22Rv1 (cell line): Measurements from ENCODE around the gene TK1.

Experiments
- ZFX ChIP-seq: fragments of 450-650 bp; IDR thresholded peaks from 2 replicates; pipeline ENCODE4 v1.6.1; 2017; ENCODE audit warnings: antibody characterized with exemption, borderline replicate concordance
- TF ChIP-seq, protein P1 (sequence below): fragments of 450-650 bp; IDR thresholded peaks from 2 replicates; pipeline ENCODE4 v1.5.1; 2017; ENCODE audit warnings: mild to moderate bottlenecking

- TF ChIP-seq, protein P1, sequence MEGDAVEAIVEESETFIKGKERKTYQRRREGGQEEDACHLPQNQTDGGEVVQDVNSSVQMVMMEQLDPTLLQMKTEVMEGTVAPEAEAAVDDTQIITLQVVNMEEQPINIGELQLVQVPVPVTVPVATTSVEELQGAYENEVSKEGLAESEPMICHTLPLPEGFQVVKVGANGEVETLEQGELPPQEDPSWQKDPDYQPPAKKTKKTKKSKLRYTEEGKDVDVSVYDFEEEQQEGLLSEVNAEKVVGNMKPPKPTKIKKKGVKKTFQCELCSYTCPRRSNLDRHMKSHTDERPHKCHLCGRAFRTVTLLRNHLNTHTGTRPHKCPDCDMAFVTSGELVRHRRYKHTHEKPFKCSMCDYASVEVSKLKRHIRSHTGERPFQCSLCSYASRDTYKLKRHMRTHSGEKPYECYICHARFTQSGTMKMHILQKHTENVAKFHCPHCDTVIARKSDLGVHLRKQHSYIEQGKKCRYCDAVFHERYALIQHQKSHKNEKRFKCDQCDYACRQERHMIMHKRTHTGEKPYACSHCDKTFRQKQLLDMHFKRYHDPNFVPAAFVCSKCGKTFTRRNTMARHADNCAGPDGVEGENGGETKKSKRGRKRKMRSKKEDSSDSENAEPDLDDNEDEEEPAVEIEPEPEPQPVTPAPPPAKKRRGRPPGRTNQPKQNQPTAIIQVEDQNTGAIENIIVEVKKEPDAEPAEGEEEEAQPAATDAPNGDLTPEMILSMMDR = no peak
- no peak for TF ChIP-seq ZFX
Measured at GRCh38 chr17:78173097-78173715, 13.6 kb downstream of the TK1 start.
